ENCODE data around the gene FHIT. TPM values are rescaled to one million over a fixed set of nuclear protein-coding genes. Genes with fewer than 3 reads are reported as not detected.

FHIT gene
- total and polyA plus RNA-seq, 2 experiments from 2014 or later = 9.7 to 16.2 TPM

DNA sequence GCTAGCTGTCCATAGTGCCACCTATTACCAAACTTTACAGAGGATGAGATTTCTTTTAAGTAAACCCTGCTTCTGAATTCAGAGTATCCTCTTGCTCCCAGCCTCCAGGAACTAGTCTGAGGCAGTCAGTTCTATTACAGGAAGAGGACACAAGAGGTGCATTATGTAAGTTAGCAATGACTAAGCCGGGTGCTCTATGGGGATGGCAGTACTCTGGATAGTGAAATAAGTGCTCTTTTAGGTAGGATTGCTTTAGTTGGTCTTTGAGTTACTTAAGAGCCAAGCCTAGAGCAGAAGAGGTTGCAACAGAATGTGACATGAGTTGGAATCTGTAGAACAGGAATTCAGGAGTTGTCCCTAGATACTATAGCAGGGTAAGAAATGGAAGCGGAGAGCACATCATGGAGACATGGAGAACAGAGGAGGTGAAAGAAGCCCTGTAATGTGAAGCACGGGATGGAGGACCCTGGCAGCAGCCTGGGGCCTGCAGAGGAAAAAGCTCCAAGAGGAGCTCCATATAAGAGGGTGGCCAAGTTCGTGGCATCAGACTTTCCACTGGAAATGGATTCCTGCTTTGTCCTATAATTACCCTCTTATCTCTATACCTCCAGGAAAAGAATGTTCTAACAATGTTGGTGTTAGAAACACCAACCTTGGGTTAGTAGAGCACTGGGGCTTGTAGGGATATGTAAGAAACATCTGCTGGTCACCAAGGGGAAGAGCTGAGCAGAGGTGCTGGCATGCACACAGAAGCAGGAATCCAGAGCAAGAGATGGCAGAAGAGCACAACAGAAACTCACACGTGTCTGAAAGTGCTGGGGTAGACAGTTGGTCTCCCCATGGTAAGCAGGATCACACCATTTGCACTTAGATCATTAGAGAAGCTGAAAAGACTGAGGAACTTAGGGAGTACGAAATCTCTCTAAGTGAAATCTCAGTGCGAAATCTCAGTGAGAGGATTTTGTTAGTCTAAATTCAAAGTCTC lies 851.1 kb downstream of the FHIT start:
- TF ChIP-seq, protein P1, sequence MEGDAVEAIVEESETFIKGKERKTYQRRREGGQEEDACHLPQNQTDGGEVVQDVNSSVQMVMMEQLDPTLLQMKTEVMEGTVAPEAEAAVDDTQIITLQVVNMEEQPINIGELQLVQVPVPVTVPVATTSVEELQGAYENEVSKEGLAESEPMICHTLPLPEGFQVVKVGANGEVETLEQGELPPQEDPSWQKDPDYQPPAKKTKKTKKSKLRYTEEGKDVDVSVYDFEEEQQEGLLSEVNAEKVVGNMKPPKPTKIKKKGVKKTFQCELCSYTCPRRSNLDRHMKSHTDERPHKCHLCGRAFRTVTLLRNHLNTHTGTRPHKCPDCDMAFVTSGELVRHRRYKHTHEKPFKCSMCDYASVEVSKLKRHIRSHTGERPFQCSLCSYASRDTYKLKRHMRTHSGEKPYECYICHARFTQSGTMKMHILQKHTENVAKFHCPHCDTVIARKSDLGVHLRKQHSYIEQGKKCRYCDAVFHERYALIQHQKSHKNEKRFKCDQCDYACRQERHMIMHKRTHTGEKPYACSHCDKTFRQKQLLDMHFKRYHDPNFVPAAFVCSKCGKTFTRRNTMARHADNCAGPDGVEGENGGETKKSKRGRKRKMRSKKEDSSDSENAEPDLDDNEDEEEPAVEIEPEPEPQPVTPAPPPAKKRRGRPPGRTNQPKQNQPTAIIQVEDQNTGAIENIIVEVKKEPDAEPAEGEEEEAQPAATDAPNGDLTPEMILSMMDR (IDR thresholded peaks at IDR 0.05; ENCODE audit: poor library complexity) = no peak
- no peak for TF ChIP-seq EZH2 (IDR thresholded peaks at IDR 0.05; ENCODE audit: borderline replicate concordance)
- TF ChIP-seq EZH2phosphoT487 (IDR thresholded peaks at IDR 0.05; ENCODE audit: low read depth, severe bottlenecking, unreplicated experiment) = no peak
- Histone ChIP-seq H3K4me3 (no peak overlapping the region), H3K36me3 (replicated peaks; ENCODE audit: insufficient read depth, low read depth) (no peaks in the 10 kb centered on the region), H3K9me3 (ENCODE audit: low read depth) (no peaks in the 10 kb centered on the region), H2AFZ (no peak overlapping the region), H3K9me2 (replicated peaks; ENCODE audit: insufficient read depth) (no peaks in the 10 kb centered on the region), H3K4me1 (ENCODE audit: insufficient read depth) (no peaks in the 10 kb centered on the region), H3K79me2 (no peaks in the 10 kb centered on the region), H3K4me2 (no peak overlapping the region), H3K27ac (no peak overlapping the region), H4K20me1 (ENCODE audit: insufficient read depth, poor library complexity, severe bottlenecking) (no peaks in the 10 kb centered on the region), H3K27me3 (no peaks in the 10 kb centered on the region)
- no peak for DNase-seq (ENCODE audit: low spot score)
- 85% methylated on average over 6 of the region's 7 CpGs for WGBS (ENCODE audit: low lambda C conversion rate, missing lambda C conversion rate)

DNA sequence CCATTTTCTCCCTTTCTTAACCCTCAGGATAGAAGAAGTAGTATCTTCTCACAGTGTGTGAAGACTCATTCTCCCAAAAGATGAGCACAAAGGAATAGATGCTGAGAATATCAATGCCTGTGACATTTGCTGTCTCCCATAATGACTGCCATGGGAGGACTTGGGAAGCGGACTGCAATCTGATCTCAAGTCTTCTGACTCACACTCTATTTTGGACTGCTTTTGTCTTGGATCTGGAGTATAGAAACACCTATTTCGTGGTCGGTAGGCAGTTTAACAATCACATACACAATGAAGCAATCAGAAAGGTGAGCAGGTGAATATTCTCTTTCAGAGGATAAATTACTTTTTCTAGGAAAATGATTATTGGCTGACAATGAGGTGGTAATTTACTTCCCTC lies 852.0 kb downstream of the FHIT start:
- Histone ChIP-seq H3K79me2 (no peaks in the 10 kb centered on the region), H3K4me3 (no peak overlapping the region), H3K4me2 (no peak overlapping the region), H3K27ac (no peak overlapping the region), H3K9me3 (ENCODE audit: low read depth) (no peaks in the 10 kb centered on the region), H3K27me3 (no peaks in the 10 kb centered on the region), H4K20me1 (ENCODE audit: insufficient read depth, poor library complexity, severe bottlenecking) (no peaks in the 10 kb centered on the region), H3K36me3 (replicated peaks; ENCODE audit: insufficient read depth, low read depth) (no peaks in the 10 kb centered on the region), H3K9me2 (replicated peaks; ENCODE audit: insufficient read depth) (no peaks in the 10 kb centered on the region), H3K4me1 (ENCODE audit: insufficient read depth) (no peaks in the 10 kb centered on the region), H2AFZ (no peak overlapping the region)
- TF ChIP-seq, protein P1 (IDR thresholded peaks at IDR 0.05; ENCODE audit: poor library complexity) = no peak
- TF ChIP-seq EZH2 (IDR thresholded peaks at IDR 0.05; ENCODE audit: borderline replicate concordance) (no peak), EZH2phosphoT487 (IDR thresholded peaks at IDR 0.05; ENCODE audit: low read depth, severe bottlenecking, unreplicated experiment) (no peak)
- WGBS (ENCODE audit: low lambda C conversion rate, missing lambda C conversion rate) = 75% methylated on average over 3 of the region's 3 CpGs
- no peak for DNase-seq (ENCODE audit: low spot score)

DNA sequence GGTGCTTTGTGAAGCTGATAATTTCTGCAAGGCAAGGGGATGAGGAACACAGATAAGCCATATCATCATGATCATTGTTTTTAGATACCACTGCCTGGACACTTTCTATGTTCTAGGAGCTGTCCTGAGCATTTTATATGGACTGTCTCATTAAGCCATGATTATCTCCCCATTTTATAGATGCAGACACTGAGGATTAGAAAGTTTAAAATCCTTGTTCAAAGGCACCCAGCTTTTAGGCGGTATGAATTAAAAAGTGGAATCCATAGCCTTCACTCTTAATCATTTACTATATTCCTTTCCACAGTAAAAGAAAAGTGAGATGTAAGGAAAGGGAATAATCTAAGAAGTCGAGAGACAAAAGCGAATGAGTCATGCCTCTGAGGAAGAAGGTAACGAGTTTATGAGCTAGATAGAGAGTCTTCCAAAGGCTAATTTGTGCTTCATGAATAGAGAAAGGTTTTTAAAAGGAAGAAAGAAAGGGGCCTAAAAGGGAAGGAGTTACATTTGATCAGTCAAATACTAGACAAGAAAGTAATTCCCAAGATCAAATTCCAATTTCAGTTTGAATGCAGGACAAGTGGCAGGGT lies 856.0 kb downstream of the FHIT start:
- Histone ChIP-seq H3K36me3 (replicated peaks; ENCODE audit: insufficient read depth, low read depth) (no peaks in the 10 kb centered on the region), H2AFZ (no peak overlapping the region), H4K20me1 (ENCODE audit: insufficient read depth, poor library complexity, severe bottlenecking) (no peaks in the 10 kb centered on the region), H3K4me2 (no peak overlapping the region), H3K79me2 (no peaks in the 10 kb centered on the region), H3K9me3 (ENCODE audit: low read depth) (no peaks in the 10 kb centered on the region), H3K9me2 (replicated peaks; ENCODE audit: insufficient read depth) (no peaks in the 10 kb centered on the region), H3K4me3 (no peak overlapping the region), H3K4me1 (ENCODE audit: insufficient read depth) (no peaks in the 10 kb centered on the region), H3K27me3 (no peaks in the 10 kb centered on the region), H3K27ac (no peak overlapping the region)
- DNase-seq (ENCODE audit: low spot score) = no peak
- 66% methylated on average over 4 of the region's 4 CpGs for WGBS (ENCODE audit: low lambda C conversion rate, missing lambda C conversion rate)
- TF ChIP-seq EZH2phosphoT487 (IDR thresholded peaks at IDR 0.05; ENCODE audit: low read depth, severe bottlenecking, unreplicated experiment) (no peak), EZH2 (IDR thresholded peaks at IDR 0.05; ENCODE audit: borderline replicate concordance) (no peak)
- TF ChIP-seq, protein P1 (IDR thresholded peaks at IDR 0.05; ENCODE audit: poor library complexity) = no peak

All from hepatocyte (in vitro differentiated cells).